ENCODE data around the gene NIBAN1.
A peak's percentile ranks its signal among the peaks of the same experiment; 100 is the strongest.

NIBAN1 gene

GRCh38 chr1:184974056-184974836 is at the start of gene NIBAN1:
TSS of gene NIBAN1 (minus strand) at chr1:184974508. CDS start at chr1:184974356, 152 bp downstream.
- no peak for DNase-seq (ENCODE audit: low read depth)
- peak within 1 kb of the TSS; percentile 60 for H3K4me3 ChIP-seq (ENCODE audit: low read depth, low read length)

GRCh38 chr1:185017966-185018365 is 43.7 kb upstream of the NIBAN1 start:
- H3K4me3 ChIP-seq (ENCODE audit: low read depth, low read length) = no peak overlapping the region
- no peak for DNase-seq (ENCODE audit: low read depth)

More at GRCh38 chr1:184974056-184974836, at the start of gene NIBAN1:
- TF ChIP-seq CTCF (IDR thresholded peaks at IDR 0.05; ENCODE audit: low read depth, low read length, missing control alignments) = no peak

GRCh38 chr1:185017338-185017737 is 43.0 kb upstream of the NIBAN1 start:
- DNase-seq (ENCODE audit: low read depth) = no peak
- TF ChIP-seq CTCF (IDR thresholded peaks at IDR 0.05; ENCODE audit: low read depth, low read length, missing control alignments) = no peak
- H3K4me3 ChIP-seq (ENCODE audit: low read depth, low read length) = no peak overlapping the region

More at GRCh38 chr1:185017966-185018365, 43.7 kb upstream of the NIBAN1 start:
- TF ChIP-seq CTCF (IDR thresholded peaks at IDR 0.05; ENCODE audit: low read depth, low read length, missing control alignments) = no peak

- DNase-seq (ENCODE audit: low read depth) = no peak
- no peak for TF ChIP-seq CTCF (IDR thresholded peaks at IDR 0.05; ENCODE audit: low read depth, low read length, missing control alignments)
- no peak overlapping the region for H3K4me3 ChIP-seq (ENCODE audit: low read depth, low read length)
Measured at GRCh38 chr1:185016880-185017279, 42.6 kb upstream of the NIBAN1 start.

GRCh38 chr1:185015631-185016030 is 41.3 kb upstream of the NIBAN1 start:
- H3K4me3 ChIP-seq (ENCODE audit: low read depth, low read length) = no peak overlapping the region
- no peak for DNase-seq (ENCODE audit: low read depth)
- TF ChIP-seq CTCF (IDR thresholded peaks at IDR 0.05; ENCODE audit: low read depth, low read length, missing control alignments) = no peak

- no peak overlapping the region for H3K4me3 ChIP-seq (ENCODE audit: low read depth, low read length)
- TF ChIP-seq CTCF (IDR thresholded peaks at IDR 0.05; ENCODE audit: low read depth, low read length, missing control alignments) = no peak
- no peak for DNase-seq (ENCODE audit: low read depth)
Measured at GRCh38 chr1:185014941-185015340, 40.6 kb upstream of the NIBAN1 start.

- no peak for DNase-seq (ENCODE audit: low read depth)
- no peak overlapping the region for H3K4me3 ChIP-seq (ENCODE audit: low read depth, low read length)
- no peak for TF ChIP-seq CTCF (IDR thresholded peaks at IDR 0.05; ENCODE audit: low read depth, low read length, missing control alignments)
Measured at GRCh38 chr1:185010361-185010760, 36.1 kb upstream of the NIBAN1 start.
